Gastroesophageal sphincter (tissue), 4 donors: ENCODE data around the gene IL2RA. TPM values are rescaled to one million over a fixed set of nuclear protein-coding genes. Genes with fewer than 3 reads are reported as not detected.

Experiments
- ATAC-seq: fragments of 150-250 bp; one replicate; pipeline ENCODE4 v1.9.1; 2016; ENCODE audit warnings: mild to moderate bottlenecking, moderate library complexity
- H3K27ac ChIP-seq, 4 donors: fragments of 200-600 bp; sonication (generic) in 3 of 4; 1 replicate in 3 of 4; 2 replicates in 1 of 4; pipeline ENCODE4 v1.5.1; 2016 to 2019
- H3K27me3 ChIP-seq: fragments of 200-600 bp; sonication (generic); one replicate; pipeline ENCODE4 v1.5.1; 2019
- H3K36me3 ChIP-seq, 2 donors: fragments of 200-600 bp; sonication (generic); one replicate each; pipeline ENCODE4 v1.5.1; 2019; ENCODE audit warnings: control low read depth in 1 of 2
- H3K4me1 ChIP-seq, 3 donors: fragments of 200-600 bp; sonication (generic); 1 replicate in 2 of 3; 2 replicates in 1 of 3; pipeline ENCODE4 v1.5.1; 2016 to 2019; ENCODE audit warnings: control low read depth in 2 of 3
- H3K4me3 ChIP-seq, 2 donors: fragments of 200-600 bp; sonication (generic); one replicate each; pipeline ENCODE4 v1.5.1; 2019; ENCODE audit warnings: mild to moderate bottlenecking in 1 of 2, moderate library complexity in 1 of 2
- H3K9me3 ChIP-seq, 3 donors: fragments of 200-600 bp; sonication (generic); one replicate each; pipeline ENCODE4 v1.5.1; 2017 to 2019; ENCODE audit warnings: control low read depth in 2 of 3
- CTCF ChIP-seq, 4 experiments: fragments of 200-600 bp in 2 of 4; fragments of 450-650 bp in 2 of 4; sonication (generic) in 1 of 4; IDR thresholded peaks; one replicate each; pipeline ENCODE4 v1.5.1; 2017 to 2019; ENCODE audit warnings: antibody characterized with exemption in 4 of 4, mild to moderate bottlenecking in 2 of 4, moderate library complexity in 2 of 4
- EP300 ChIP-seq: sonication (generic); formaldehyde crosslinking; IDR thresholded peaks from one replicate; pipeline ENCODE4 v1.6.1; 2017; ENCODE audit warnings: antibody characterized with exemption, mild to moderate bottlenecking
- POLR2A ChIP-seq, 2 donors: fragments of 450-650 bp; IDR thresholded peaks; one replicate each; pipeline ENCODE4 v1.6.1; 2017; ENCODE audit warnings: antibody characterized with exemption in 2 of 2, mild to moderate bottlenecking in 2 of 2, moderate library complexity in 1 of 2
- POLR2AphosphoS5 ChIP-seq: sonication (generic); formaldehyde crosslinking; IDR thresholded peaks from one replicate; pipeline ENCODE4 v1.6.1; 2017; ENCODE audit warnings: antibody characterized with exemption
- WGBS, 2 donors: methylation state at CpG; one replicate each; pipeline ENCODE4 v1.1.5; 2018; ENCODE audit warnings: low coverage in 1 of 2; 5-methylcytosine and 5-hydroxymethylcytosine counted together
- total RNA-seq, 4 donors: library from RNA; depleted of rRNA; stranded (reverse); fragments of >200 nt; gene quantifications; one replicate each; pipeline ENCODE4 v1.1.0, GENCODE V29; 2016

The IL2RA gene
- total RNA-seq, 4 donors from 2014 or later, result 0.31 to 16.3 (median 0.50) TPM

GRCh38 chr10:6083523-6084475 is 21.6 kb upstream of the IL2RA start:
- Histone ChIP-seq H3K4me3 (no peak overlapping the region), H3K4me1 (peaks cover 0 to 24% (median 4%) of the 10 kb centered on the region in 3 donors), H3K36me3 (no peaks in the 10 kb centered on the region), H3K27me3 (peaks cover 30% of the 10 kb centered on the region), H3K27ac (no peak overlapping the region), H3K9me3 (no peaks in the 10 kb centered on the region)
- ATAC-seq, result no peak
- WGBS, 2 donors, result 43 to 46% methylated on average over 8 to 13 of the region's 17 CpGs
- no peak for TF ChIP-seq CTCF (IDR thresholded peaks at IDR 0.05)
- no peak for TF ChIP-seq EP300
- TF ChIP-seq POLR2A (IDR thresholded peaks at IDR 0.05), result no peak
- no peak for TF ChIP-seq POLR2AphosphoS5

- Histone ChIP-seq H3K4me3 (no peak overlapping the region), H3K27me3 (peaks cover 40% of the 10 kb centered on the region), H3K9me3 (no peaks in the 10 kb centered on the region), H3K36me3 (no peaks in the 10 kb centered on the region), H3K4me1 (peaks cover 0 to 18% (median 4%) of the 10 kb centered on the region in 3 donors), H3K27ac (no peak overlapping the region)
- WGBS, 2 donors, result 55 to 81% methylated on average over 5 to 9 of the region's 9 CpGs
- no peak for TF ChIP-seq EP300
- no peak for TF ChIP-seq CTCF (IDR thresholded peaks at IDR 0.05)
- no peak for ATAC-seq
Observed at GRCh38 chr10:6082496-6083395, 20.6 kb upstream of the IL2RA start.

GRCh38 chr10:6080417-6080973 is 18.3 kb upstream of the IL2RA start:
- TF ChIP-seq POLR2A (IDR thresholded peaks at IDR 0.05) (no peak), POLR2AphosphoS5 (no peak), CTCF (IDR thresholded peaks at IDR 0.05) (no peak), EP300 (no peak)
- H3K27me3 ChIP-seq, result peaks cover 52% of the 10 kb centered on the region
- H3K9me3 ChIP-seq, result no peaks in the 10 kb centered on the region
- no peaks in the 10 kb centered on the region for H3K36me3 ChIP-seq
- H3K4me3 ChIP-seq, result no peak overlapping the region
- no peak overlapping the region for H3K27ac ChIP-seq
- 72 to 83% methylated on average over 4 of the region's 4 CpGs for WGBS, 2 donors
- no peaks in the 10 kb centered on the region for H3K4me1 ChIP-seq
- no peak for ATAC-seq

- TF ChIP-seq EP300 (no peak), POLR2A (IDR thresholded peaks at IDR 0.05) (no peak), CTCF (IDR thresholded peaks at IDR 0.05) (no peak), POLR2AphosphoS5 (no peak)
- 80 to 93% methylated on average over 4 of the region's 4 CpGs for WGBS, 2 donors
Observed at GRCh38 chr10:6079044-6079443, 16.9 kb upstream of the IL2RA start.

More at GRCh38 chr10:6079044-6079443, 16.9 kb upstream of the IL2RA start:
- ATAC-seq, result no peak
- no peak overlapping the region for H3K27ac ChIP-seq
- H3K4me3 ChIP-seq, result no peak overlapping the region
- peaks cover 62% of the 10 kb centered on the region for H3K27me3 ChIP-seq
- H3K9me3 ChIP-seq, result no peaks in the 10 kb centered on the region
- no peaks in the 10 kb centered on the region for H3K4me1 ChIP-seq
- H3K36me3 ChIP-seq, result no peaks in the 10 kb centered on the region
